Gastrocnemius medialis (tissue), 4 donors: Measurements from ENCODE around the gene LATS2. TPM values are rescaled to one million over a fixed set of nuclear protein-coding genes. Genes with fewer than 3 reads are reported as not detected.

Experiments used
- ATAC-seq, 2 donors: fragments of 150-250 bp; one replicate each; pipeline ENCODE4 v1.9.1; 2016
- DNase-seq, 2 donors: peaks; one replicate each; pipeline ENCODE4 v3.0.0-alpha.2; 2019
- H3K27ac ChIP-seq, 4 donors: fragments of 200-600 bp; sonication (generic); 1 replicate in 1 of 4; 2 replicates in 3 of 4; pipeline ENCODE4 v1.5.1; 2016 to 2018; ENCODE audit warnings: mild to moderate bottlenecking in 2 of 4, moderate library complexity in 1 of 4
- H3K27me3 ChIP-seq, 3 donors: fragments of 200-600 bp; sonication (generic) in 2 of 3; 1 replicate in 1 of 3; 2 replicates in 2 of 3; pipeline versions ENCODE4 v1.5.1 to v1.6.0; 2016 to 2019; ENCODE audit warnings: mild to moderate bottlenecking in 1 of 3, moderate library complexity in 1 of 3
- H3K36me3 ChIP-seq, 2 donors: fragments of 200-600 bp; sonication (generic) in 1 of 2; one replicate each; pipeline ENCODE4 v1.5.1; 2017 to 2018
- H3K4me1 ChIP-seq, 2 donors: fragments of 200-600 bp; sonication (generic) in 1 of 2; one replicate each; pipeline ENCODE4 v1.5.1; 2016 to 2017; ENCODE audit warnings: mild to moderate bottlenecking in 2 of 2
- H3K4me3 ChIP-seq, 4 donors: fragments of 200-600 bp; sonication (generic) in 3 of 4; 1 replicate in 1 of 4; 2 replicates in 3 of 4; pipeline ENCODE4 v1.5.1; 2016 to 2019; ENCODE audit warnings: mild to moderate bottlenecking in 2 of 4
- H3K9me3 ChIP-seq, 3 donors: fragments of 200-600 bp; sonication (generic) in 2 of 3; 1 replicate in 1 of 3; 2 replicates in 2 of 3; pipeline ENCODE4 v1.5.1; 2016 to 2019
- CTCF ChIP-seq, 5 experiments: fragments of 450-650 bp in 3 of 5; fragments of 200-600 bp in 2 of 5; sonication (generic) in 2 of 5; IDR thresholded peaks in 4 of 5; conservative IDR thresholded peaks in 1 of 5; 1 replicate in 4 of 5; 2 replicates in 1 of 5; pipeline ENCODE4 v1.5.1; 2016 to 2019; ENCODE audit warnings: antibody characterized with exemption in 5 of 5, mild to moderate bottlenecking in 3 of 5, moderate library complexity in 3 of 5
- POLR2A ChIP-seq, 2 donors: fragments of 450-650 bp; IDR thresholded peaks; one replicate each; pipeline ENCODE4 v1.6.1; 2017; ENCODE audit warnings: antibody characterized with exemption in 2 of 2, mild to moderate bottlenecking in 2 of 2, moderate library complexity in 2 of 2
- in situ Hi-C, 4 donors: fragments of 200-750 bp; cut with MboI; loops; one replicate each; pipeline versions ENCODE4 v1.15.0 to v1.8.0; 2017; ENCODE audit warnings: low sequenced_read_pairs in 4 of 4
- intact Hi-C: fragments of 100-400 bp; cut with DNase I; formaldehyde crosslinking; loops from one replicate; pipeline ENCODE4 v1.15.1; 2023; ENCODE audit warnings: low total_unique reads
- total RNA-seq, 4 donors: library from RNA; depleted of rRNA; stranded (reverse); fragments of >200 nt; gene quantifications; one replicate each; pipeline versions ENCODE4 v1.1.0 to v1.2.3, GENCODE V29; 2016

LATS2 gene
- total RNA-seq, 4 donors from 2014 or later, result 11.5 to 34.1 (median 18.8) TPM

- H3K27me3 ChIP-seq, result no peaks in the 10 kb centered on the region
- ATAC-seq (no peak), DNase-seq (peak in 1 of 2 donors; percentile 4)
- no peaks in the 10 kb centered on the region for H3K9me3 ChIP-seq
- TF ChIP-seq POLR2A (IDR thresholded peaks at IDR 0.05) (no peak), CTCF (IDR thresholded peaks at IDR 0.05 in 4 of 5, conservative IDR thresholded peaks at IDR 0.05 in 1 of 5) (no peak)
- H3K36me3 ChIP-seq, result no peaks in the 10 kb centered on the region
- intact Hi-C loops (loop anchor here (5.0 kb wide), 1 partner anchor 50 kb away; the partner anchor contains the start of gene LATS2), in situ Hi-C loops (loop anchor here in 1 of 4 donors (10.0 kb wide), 1 partner anchor 67 kb away; no protein-coding TSS in a partner anchor)
- H3K4me3 ChIP-seq, result no peak overlapping the region
- peak overlapping the region; percentile 86 to 91 (median 88) for H3K27ac ChIP-seq
- peaks cover 81 to 87% of the 10 kb centered on the region in 2 donors for H3K4me1 ChIP-seq
Measured at GRCh38 chr13:21012211-21012610, 49.2 kb downstream of the LATS2 start.

- intact Hi-C loops, result loop anchor here (5.0 kb wide), 1 partner anchor 51 kb away; the partner anchor contains the start of gene LATS2
- in situ Hi-C loops, result loop anchor here in 1 of 4 donors (10.0 kb wide), 1 partner anchor 67 kb away; no protein-coding TSS in a partner anchor
- Histone ChIP-seq H3K9me3 (no peaks in the 10 kb centered on the region), H3K36me3 (no peaks in the 10 kb centered on the region), H3K4me1 (peaks cover 81 to 87% of the 10 kb centered on the region in 2 donors), H3K27me3 (no peaks in the 10 kb centered on the region), H3K4me3 (no peak overlapping the region), H3K27ac (peak overlapping the region; percentile 44 to 91 (median 88))
- no peak for TF ChIP-seq CTCF (IDR thresholded peaks at IDR 0.05 in 4 of 5, conservative IDR thresholded peaks at IDR 0.05 in 1 of 5)
- no peak for TF ChIP-seq POLR2A (IDR thresholded peaks at IDR 0.05)
- no peak for ATAC-seq
- no peak for DNase-seq
Measured at GRCh38 chr13:21011378-21011777, 50.0 kb downstream of the LATS2 start.

- in situ Hi-C loops, result loop anchor here in 1 of 4 donors (10.0 kb wide), 1 partner anchor 66 kb away; no protein-coding TSS in a partner anchor
- intact Hi-C loops, result loop anchor here (5.0 kb wide), 1 partner anchor 52 kb away; the partner anchor contains the start of gene LATS2
- DNase-seq (no peak), ATAC-seq (peak; percentile 13 to 40)
- TF ChIP-seq CTCF (IDR thresholded peaks at IDR 0.05 in 4 of 5, conservative IDR thresholded peaks at IDR 0.05 in 1 of 5) (no peak), POLR2A (IDR thresholded peaks at IDR 0.05) (no peak)
- H3K36me3 ChIP-seq, result no peaks in the 10 kb centered on the region
- no peaks in the 10 kb centered on the region for H3K9me3 ChIP-seq
- no peak overlapping the region for H3K4me3 ChIP-seq
- H3K27ac ChIP-seq, result peak overlapping the region; percentile 44 to 91 (median 80)
- H3K27me3 ChIP-seq, result no peaks in the 10 kb centered on the region
- H3K4me1 ChIP-seq, result peaks cover 79 to 86% of the 10 kb centered on the region in 2 donors
Measured at GRCh38 chr13:21010621-21011020, 50.8 kb downstream of the LATS2 start.

GRCh38 chr13:21009036-21009435 is 52.4 kb downstream of the LATS2 start:
- H3K27ac ChIP-seq, result peak overlapping the region in 2 of 4 donors; percentile 91
- in situ Hi-C loops, result no loop called here

More at GRCh38 chr13:21009036-21009435, 52.4 kb downstream of the LATS2 start:
- Histone ChIP-seq H3K36me3 (no peaks in the 10 kb centered on the region), H3K9me3 (no peaks in the 10 kb centered on the region), H3K27me3 (no peaks in the 10 kb centered on the region), H3K4me3 (no peak overlapping the region), H3K4me1 (peaks cover 76 to 83% of the 10 kb centered on the region in 2 donors)
- no peak for TF ChIP-seq POLR2A (IDR thresholded peaks at IDR 0.05)
- TF ChIP-seq CTCF (IDR thresholded peaks at IDR 0.05 in 4 of 5, conservative IDR thresholded peaks at IDR 0.05 in 1 of 5), result no peak
- intact Hi-C loops, result no loop called here
- no peak for ATAC-seq
- DNase-seq, result no peak
